Sigmoid colon (tissue), 7 donors: ENCODE results near the gene ANKLE2. TPM values are rescaled to one million over a fixed set of nuclear protein-coding genes. Genes with fewer than 3 reads are reported as not detected.

ENCODE experiments used
- DNase-seq: peaks from one replicate; pipeline ENCODE4 v3.0.0-alpha.2; 2019
- H3K27ac ChIP-seq, 4 donors: fragments of 200-600 bp; sonication (generic); one replicate each; pipeline ENCODE4 v1.5.1; 2016 to 2019; ENCODE audit warnings: mild to moderate bottlenecking in 1 of 4
- H3K27me3 ChIP-seq, 3 donors: fragments of 200-600 bp; sonication (generic); one replicate each; pipeline ENCODE4 v1.5.1; 2019; ENCODE audit warnings: mild to moderate bottlenecking in 1 of 3
- H3K36me3 ChIP-seq, 4 donors: fragments of 200-600 bp; sonication (generic); one replicate each; pipeline ENCODE4 v1.5.1; 2016 to 2019
- H3K4me1 ChIP-seq, 4 donors: fragments of 200-600 bp; sonication (generic); one replicate each; pipeline ENCODE4 v1.5.1; 2017 to 2019
- H3K4me3 ChIP-seq, 4 donors: fragments of 200-600 bp; sonication (generic); one replicate each; pipeline ENCODE4 v1.5.1; 2017 to 2019; ENCODE audit warnings: mild to moderate bottlenecking in 2 of 4, moderate library complexity in 1 of 4
- H3K9me3 ChIP-seq, 4 donors: fragments of 200-600 bp in 3 of 4; sonication (generic) in 3 of 4; one replicate each; pipeline versions ENCODE4 v1.5.1 to v1.6.1; 2013 to 2019
- CTCF ChIP-seq, 4 experiments: fragments of 450-650 bp in 3 of 4; fragments of 200-600 bp in 1 of 4; IDR thresholded peaks; one replicate each; pipeline ENCODE4 v1.5.1; 2016 to 2019; ENCODE audit warnings: antibody characterized with exemption in 4 of 4, mild to moderate bottlenecking in 3 of 4, moderate library complexity in 2 of 4
- EP300 ChIP-seq, 4 donors: sonication (generic); formaldehyde crosslinking; IDR thresholded peaks; one replicate each; pipeline ENCODE4 v1.6.1; 2017; ENCODE audit warnings: antibody characterized with exemption in 4 of 4
- POLR2A ChIP-seq, 2 donors: fragments of 450-650 bp; IDR thresholded peaks; one replicate each; pipeline ENCODE4 v1.6.1; 2016; ENCODE audit warnings: antibody characterized with exemption in 2 of 2, mild to moderate bottlenecking in 2 of 2, moderate library complexity in 2 of 2
- POLR2AphosphoS5 ChIP-seq, 4 donors: sonication (generic); formaldehyde crosslinking; IDR thresholded peaks; one replicate each; pipeline ENCODE4 v1.6.1; 2017; ENCODE audit warnings: antibody characterized with exemption in 4 of 4
- WGBS, 2 donors: extraction: QIAGEN DNeasy Blood & Tissue Kit; methylation state at CpG; one replicate each; pipeline ENCODE4 v1.1.7; 2013; 5-methylcytosine and 5-hydroxymethylcytosine counted together
- intact Hi-C: fragments of 100-400 bp; cut with DNase I; formaldehyde crosslinking; loops from one replicate; pipeline ENCODE4 v1.15.1; 2023
- polyA plus RNA-seq, 3 donors: library from polyadenylated mRNA; stranded (reverse); fragments of 200-250 nt; gene quantifications; one replicate each; pipeline ENCODE4 v1.2.3, GENCODE V29; 2013
- total RNA-seq, 4 donors: library from RNA; depleted of rRNA; stranded (reverse); fragments of >200 nt; gene quantifications; one replicate each; pipeline ENCODE4 v1.1.0, GENCODE V29; 2016
- donor health status: healthy with polysubstance abuse.
- donor health status: Bipolar disorder and iron deficiency.
- donor health status: healthy.

ANKLE2 gene
- total and polyA plus RNA-seq, 7 donors, result 7.2 to 58.4 (median 35.9) TPM

- peaks cover 50 to 100% (median 82%) of the 10 kb centered on the region in 4 donors for H3K36me3 ChIP-seq
- no peak overlapping the region for H3K27ac ChIP-seq
- no peaks in the 10 kb centered on the region for H3K4me1 ChIP-seq
- H3K4me3 ChIP-seq, result no peak overlapping the region
- no peak for TF ChIP-seq POLR2A (IDR thresholded peaks at IDR 0.05)
- TF ChIP-seq CTCF (IDR thresholded peaks at IDR 0.05), result no peak
- no peak for TF ChIP-seq EP300 (IDR thresholded peaks at IDR 0.05)
- no peak for TF ChIP-seq POLR2AphosphoS5 (IDR thresholded peaks at IDR 0.05)
- no peak for DNase-seq
- no peaks in the 10 kb centered on the region for H3K9me3 ChIP-seq
- H3K27me3 ChIP-seq, result no peaks in the 10 kb centered on the region
- intact Hi-C loops, result no loop called here
- WGBS, 2 donors, result 95 to 96% methylated on average over 20 of the region's 20 CpGs
Observed at GRCh38 chr12:132735496-132735895, 26.1 kb downstream of the ANKLE2 start.

- intact Hi-C loops, result no loop called here
- Histone ChIP-seq H3K4me1 (no peaks in the 10 kb centered on the region), H3K27me3 (no peaks in the 10 kb centered on the region), H3K4me3 (no peak overlapping the region), H3K9me3 (no peaks in the 10 kb centered on the region), H3K27ac (no peak overlapping the region), H3K36me3 (peaks cover 44 to 97% (median 71%) of the 10 kb centered on the region in 4 donors)
- no peak for DNase-seq
- WGBS, 2 donors, result 82 to 83% methylated on average over 10 of the region's 10 CpGs
- TF ChIP-seq EP300 (IDR thresholded peaks at IDR 0.05) (no peak), CTCF (IDR thresholded peaks at IDR 0.05) (no peak), POLR2A (IDR thresholded peaks at IDR 0.05) (no peak)
Observed at GRCh38 chr12:132734206-132734605, 27.4 kb downstream of the ANKLE2 start.

- TF ChIP-seq EP300 (IDR thresholded peaks at IDR 0.05) (no peak), POLR2AphosphoS5 (IDR thresholded peaks at IDR 0.05) (no peak), POLR2A (IDR thresholded peaks at IDR 0.05) (no peak), CTCF (IDR thresholded peaks at IDR 0.05) (no peak)
- H3K27ac ChIP-seq, result no peak overlapping the region
- intact Hi-C loops, result no loop called here
- H3K4me3 ChIP-seq, result no peak overlapping the region
- peaks cover 55 to 96% (median 69%) of the 10 kb centered on the region in 4 donors for H3K36me3 ChIP-seq
- H3K4me1 ChIP-seq, result no peaks in the 10 kb centered on the region
- DNase-seq, result no peak
- H3K27me3 ChIP-seq, result no peaks in the 10 kb centered on the region
- H3K9me3 ChIP-seq, result no peaks in the 10 kb centered on the region
- whole genome bisulfite sequencing, 2 donors, result 90 to 93% methylated on average over 17 of the region's 17 CpGs
Observed at GRCh38 chr12:132731574-132731973, 30.1 kb downstream of the ANKLE2 start.

- no peak for DNase-seq
- H3K27ac ChIP-seq, result no peak overlapping the region
- TF ChIP-seq POLR2A (IDR thresholded peaks at IDR 0.05) (no peak), CTCF (IDR thresholded peaks at IDR 0.05) (no peak), POLR2AphosphoS5 (IDR thresholded peaks at IDR 0.05) (no peak), EP300 (IDR thresholded peaks at IDR 0.05) (no peak)
- H3K27me3 ChIP-seq, result no peaks in the 10 kb centered on the region
- peaks cover 52 to 96% (median 67%) of the 10 kb centered on the region in 4 donors for H3K36me3 ChIP-seq
- intact Hi-C loops, result no loop called here
- WGBS, 2 donors, result 96 to 98% methylated on average over 11 of the region's 11 CpGs
- H3K4me3 ChIP-seq, result no peak overlapping the region
- no peaks in the 10 kb centered on the region for H3K9me3 ChIP-seq
- H3K4me1 ChIP-seq, result no peaks in the 10 kb centered on the region
Observed at GRCh38 chr12:132730353-132730752, 31.3 kb downstream of the ANKLE2 start.
